Renal cortical epithelial cell (primary cell): ENCODE results near the gene ANXA6. TPM values are rescaled to one million over a fixed set of nuclear protein-coding genes. Genes with fewer than 3 reads are reported as not detected.
A peak's percentile ranks its signal among the peaks of the same experiment; 100 is the strongest.

ENCODE experiments used
- DNase-seq: peaks from one replicate; pipeline ENCODE4 v3.0.0-alpha.2; 2011; ENCODE audit warnings: low read depth
- total RNA-seq: library from RNA; depleted of rRNA; stranded (reverse); fragments of >200 nt; gene quantifications from 2 replicates; pipeline ENCODE4 v1.2.3, GENCODE V29; 2014

Gene ANXA6
- total RNA-seq, 1 donor from 2014 or later = 154 TPM

DNA sequence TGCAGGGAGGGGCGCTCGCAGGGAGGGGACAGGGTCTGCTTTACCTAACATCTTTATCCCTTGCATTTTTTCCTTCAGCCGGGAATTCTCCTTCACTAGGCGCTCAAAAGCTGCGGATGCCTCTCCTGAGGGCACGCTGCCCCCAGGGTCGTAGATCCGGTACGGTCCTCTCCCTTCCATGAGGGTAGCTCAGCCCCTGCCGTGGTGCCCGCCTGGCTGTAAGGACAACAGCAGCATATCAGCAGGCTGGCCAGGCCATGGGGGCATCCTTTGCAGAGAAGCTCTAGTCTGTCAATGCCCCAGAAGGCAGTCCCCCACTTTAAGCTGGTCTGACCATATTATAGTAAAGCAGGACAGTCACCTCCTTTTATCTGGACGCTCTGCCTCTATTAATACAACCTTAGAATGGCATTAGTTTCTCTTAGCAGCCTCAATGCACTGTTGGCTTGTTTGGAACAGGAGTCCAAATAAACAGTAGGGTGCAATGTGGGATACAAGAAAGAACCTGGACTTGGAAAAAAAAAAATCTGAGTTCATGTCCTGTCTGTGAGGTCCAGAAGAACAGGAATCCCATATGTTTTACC lies 92.6 kb downstream of the ANXA6 start:
- no peak for DNase-seq

DNA sequence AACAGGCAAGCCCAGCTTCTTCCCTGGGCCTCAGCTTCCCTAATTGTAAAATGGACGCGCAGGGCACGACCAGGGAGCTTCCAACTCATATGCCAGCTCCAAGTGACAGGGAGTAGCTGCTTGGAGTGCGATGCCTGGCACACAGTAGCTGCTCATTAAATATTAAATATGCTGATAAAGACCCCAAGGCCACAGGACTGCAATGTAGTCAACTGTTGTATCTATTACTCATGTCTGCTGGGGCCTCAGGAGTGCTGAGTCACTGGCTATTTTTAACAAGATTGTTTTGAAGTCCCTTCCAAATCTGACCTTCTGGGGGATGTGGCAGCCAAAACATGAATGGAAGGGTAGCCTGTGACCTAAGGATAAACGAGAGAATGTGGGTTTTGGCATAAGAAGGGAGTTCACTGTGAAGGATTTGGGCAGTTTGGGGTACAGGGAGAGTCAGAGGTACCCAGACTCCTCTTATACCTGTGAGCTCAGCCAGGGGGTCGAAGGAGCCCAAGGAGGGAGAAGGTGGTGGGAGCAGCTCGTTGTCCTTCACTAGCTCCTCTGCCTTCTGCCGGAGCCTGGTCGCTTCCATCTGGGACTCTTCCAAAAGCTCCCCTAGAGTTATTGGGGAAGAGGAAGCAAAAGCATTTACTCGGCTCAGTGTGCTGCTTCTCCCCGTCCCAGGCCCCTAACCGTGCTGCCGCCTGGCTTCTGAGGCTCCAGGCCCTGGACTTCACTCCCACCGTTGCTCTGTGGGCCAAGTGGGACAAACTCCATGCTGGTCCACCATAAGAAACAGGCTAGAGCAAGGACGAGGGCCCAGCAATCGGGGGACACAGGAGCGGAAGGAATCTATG lies 94.2 kb downstream of the ANXA6 start:
- DNase-seq = peak; percentile 92

DNA sequence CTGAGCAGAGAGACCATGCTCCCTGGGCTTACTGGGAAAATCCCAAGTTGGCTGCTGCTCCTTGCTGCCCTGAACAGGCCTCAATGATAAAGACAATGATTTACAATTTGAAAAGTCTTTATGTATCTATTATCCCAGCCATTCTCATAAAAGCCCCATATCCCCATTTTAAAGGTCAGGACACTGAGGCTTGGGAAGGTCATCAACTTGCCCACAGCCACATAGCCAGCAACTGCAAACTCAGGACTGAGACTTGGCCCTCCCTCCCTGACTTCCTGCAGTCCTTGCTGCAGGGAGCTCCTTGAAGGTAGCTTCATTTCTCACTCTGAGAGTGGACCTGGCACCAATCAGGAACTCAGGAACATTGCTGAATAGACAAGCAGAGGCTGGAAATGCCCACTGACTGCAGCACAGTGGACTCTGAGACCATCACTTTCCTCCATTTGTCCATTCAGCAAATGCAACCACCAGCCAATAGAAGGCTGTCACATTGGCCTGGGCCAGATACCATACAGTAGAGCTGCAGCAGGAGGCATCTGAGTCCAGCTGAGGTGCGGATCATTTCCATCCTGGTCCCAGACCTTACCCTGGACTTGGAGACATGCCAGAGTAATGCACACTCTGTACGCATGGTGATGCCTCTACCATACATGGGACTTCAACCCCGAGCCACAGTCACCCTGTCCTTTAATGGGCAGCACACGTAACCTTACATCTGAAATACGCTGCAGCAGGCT lies 95.0 kb downstream of the ANXA6 start:
- DNase-seq = no peak

DNA sequence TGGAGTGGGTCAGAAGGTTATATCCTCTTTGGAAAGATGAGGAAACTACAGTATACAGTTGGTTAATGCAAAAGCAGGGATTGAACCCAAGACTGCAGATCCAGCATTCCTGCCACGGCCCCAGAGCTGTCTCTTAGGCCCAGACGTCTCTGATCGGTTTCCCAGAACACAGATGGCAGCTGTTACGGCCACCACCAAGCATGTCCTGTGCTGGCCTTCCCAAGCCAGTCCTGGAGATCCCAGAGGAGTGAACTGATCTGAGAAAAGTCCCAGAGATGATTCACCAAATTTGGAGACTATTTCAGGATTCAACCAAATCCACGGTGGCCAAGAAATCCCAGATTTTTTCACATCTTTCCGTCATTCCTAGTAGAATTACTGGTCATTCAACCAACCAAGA lies 96.8 kb downstream of the ANXA6 start:
- no peak for DNase-seq

DNA sequence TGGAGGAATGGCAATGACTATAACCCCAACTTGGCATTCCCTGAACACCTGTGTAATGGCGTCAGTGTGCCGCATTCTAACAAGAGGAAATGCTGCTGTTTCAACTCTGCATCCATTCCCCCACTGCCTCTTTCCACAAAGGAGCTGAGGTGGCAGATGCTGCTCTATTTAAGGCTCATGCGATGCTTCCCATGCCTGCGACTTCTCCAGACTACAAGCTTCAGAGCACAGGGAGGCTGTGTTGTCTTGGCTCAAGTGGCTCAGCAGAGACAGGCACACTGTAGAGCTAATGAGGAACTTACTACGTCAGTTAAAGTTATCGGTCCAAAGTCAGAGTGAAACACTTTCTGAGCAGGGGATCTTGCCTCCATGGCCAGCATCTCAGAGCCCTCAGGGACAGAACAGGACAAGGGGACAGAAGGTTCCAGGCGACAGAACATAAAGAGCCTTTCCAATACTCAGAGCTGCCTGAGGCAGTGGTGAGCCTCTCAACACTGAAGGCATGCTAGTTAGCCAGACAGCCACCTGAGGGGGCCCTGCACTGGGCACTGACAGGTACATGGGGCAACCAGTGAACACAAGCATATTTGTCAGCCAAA lies 98.6 kb downstream of the ANXA6 start:
- peak; percentile 74 for DNase-seq

DNA sequence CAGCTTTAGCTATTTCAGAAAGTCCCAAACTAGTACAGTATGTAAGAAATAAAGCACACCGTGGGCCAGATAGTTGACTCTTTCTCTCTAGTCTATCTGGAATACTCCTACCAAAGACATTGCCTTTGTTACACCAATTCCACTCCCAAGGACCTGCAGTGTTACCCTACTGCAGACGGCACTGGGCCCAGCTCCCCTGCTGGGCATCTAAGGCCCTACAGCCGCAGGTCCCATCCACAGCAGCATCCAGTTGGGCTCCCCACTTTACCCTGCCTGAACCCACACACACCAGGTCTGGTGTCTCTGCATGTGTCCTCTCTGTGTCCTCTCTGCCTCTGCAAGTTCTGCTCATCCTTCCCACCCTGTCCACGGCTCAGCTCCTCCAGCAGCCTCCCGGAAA lies 99.3 kb downstream of the ANXA6 start:
- DNase-seq = no peak

DNA sequence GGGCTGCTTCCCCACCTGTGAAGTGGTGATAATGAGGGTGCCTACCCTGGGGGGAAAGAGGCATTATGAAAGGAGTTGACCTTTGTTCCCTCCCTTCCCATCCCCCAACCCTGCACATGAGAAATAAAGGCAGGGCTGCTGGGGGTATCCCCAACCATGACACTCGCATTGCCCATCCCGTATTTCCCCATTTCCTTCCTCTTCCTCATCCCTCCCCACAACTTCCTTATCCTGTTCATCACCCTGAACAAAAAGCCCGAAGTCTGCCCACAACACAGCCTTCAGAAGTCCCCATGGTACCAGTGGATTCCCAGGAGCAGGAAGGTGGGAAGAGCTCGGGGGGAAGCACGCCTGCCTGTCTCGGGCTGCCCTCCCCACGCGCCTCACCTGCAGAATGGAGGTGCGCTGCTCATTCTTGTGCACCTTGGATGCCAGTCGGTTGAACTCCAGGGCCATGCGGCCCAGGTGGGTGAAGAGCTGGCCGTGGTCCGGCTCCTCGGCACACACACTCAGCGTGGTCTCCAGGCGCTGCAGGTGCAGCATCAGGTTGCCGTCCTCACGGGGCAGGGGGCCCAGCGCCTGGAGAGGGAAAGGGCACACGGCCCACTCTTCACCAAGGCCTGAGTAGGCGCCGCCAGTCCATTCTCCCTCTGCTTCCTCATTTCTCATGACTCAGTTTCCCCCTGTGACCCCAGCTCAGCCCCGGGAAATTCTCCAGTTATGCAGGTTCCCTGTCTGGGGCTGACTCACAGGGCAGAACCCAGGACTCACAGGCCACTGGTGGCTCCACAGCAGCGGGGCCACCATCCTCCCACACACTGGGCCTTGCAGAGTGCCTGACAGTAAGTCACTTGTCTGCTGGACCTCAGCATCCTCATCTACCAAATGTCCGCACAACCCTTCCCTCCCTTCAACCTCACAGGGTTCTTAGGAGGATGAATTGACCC lies 100.9 kb downstream of the ANXA6 start:
- no peak for DNase-seq

DNA sequence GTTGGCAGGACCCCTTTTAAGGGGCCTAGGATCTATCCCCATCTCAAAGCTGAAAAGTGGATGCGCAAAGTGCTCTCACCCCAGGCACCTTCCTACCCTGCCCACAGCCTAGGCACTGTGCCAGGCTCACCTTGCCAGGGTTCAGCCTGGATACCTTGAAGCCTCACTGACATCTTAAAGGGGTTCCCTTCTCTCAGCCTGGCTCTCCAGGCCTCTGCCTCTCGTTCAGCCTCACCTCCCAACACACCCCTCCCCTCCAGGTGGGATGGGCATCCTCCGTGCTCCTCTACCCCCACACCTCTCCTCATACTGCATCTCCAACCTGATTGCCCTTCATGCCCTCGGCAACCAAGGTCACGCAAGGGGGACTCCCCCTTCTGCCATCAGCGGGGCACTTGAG lies 102.2 kb downstream of the ANXA6 start:
- no peak for DNase-seq

DNA sequence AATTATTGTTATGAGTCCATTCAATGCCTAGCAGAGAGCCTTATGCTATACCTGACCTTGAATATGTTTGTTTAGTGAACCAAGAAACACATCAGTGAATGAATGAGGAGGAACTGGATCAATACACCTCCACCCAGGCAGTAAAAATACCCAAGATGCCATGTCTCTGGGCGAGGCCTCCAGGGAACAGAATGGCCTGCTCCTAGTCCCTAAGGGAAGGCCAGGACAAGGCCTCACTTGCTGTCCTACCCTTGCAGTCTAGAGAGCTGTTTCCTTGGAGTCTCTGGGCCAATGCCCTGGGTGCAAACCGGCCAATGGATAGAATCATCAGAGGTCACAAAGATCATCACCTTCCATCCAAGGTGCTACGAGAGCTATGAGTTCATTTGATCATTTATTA lies 102.9 kb downstream of the ANXA6 start:
- no peak for DNase-seq

DNA sequence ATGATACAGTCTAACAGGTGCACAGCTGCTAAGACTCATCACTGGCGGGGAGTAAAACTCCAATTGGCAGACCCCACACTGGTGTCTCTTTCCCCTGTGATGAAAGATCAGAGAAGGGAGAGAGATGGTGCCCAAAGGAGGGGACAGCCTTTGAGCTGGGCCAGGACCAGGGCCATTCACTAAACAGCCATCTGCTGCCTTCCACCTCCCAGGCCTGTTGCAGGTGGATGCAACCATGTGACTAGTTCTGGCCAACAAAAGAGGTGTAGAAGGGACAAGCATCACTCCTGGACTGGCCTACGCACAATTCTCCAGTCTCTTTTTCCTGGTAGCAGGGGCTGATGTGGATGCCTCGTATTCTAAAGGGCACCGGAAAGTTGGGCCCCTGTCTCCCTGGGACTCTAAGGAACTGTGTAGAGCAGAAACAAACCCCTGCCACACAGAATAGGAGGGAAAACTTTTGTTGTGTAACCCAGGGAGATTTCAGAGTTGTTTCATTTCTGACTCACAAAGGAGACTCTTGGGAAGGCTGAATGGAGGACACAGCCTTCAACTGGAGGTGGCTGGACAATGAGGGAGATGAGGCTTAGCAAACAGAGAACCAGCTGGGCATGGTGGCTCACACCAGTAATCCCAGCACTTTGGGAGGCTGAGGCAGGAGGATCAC lies 103.7 kb downstream of the ANXA6 start:
- DNase-seq = no peak

DNA sequence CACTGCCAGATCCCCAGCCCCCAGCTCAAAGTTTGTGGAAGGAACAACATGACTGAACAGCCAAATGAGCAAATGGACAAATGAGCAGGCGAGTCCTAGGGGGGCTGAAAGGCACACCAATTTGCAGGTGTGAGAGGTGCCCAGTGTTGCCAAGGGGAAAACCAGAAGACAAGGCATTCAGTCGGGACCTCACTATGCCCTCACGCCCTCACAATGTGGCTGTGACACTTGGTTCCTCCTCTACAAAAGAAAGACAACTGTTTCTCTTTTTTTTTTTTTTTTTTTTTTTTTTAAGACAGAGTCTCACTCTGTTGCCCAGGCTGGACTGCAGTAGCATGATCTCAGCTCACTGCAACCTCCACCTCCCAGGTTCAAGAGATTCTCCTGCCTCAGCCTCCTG lies 104.7 kb downstream of the ANXA6 start:
- DNase-seq = no peak

DNA sequence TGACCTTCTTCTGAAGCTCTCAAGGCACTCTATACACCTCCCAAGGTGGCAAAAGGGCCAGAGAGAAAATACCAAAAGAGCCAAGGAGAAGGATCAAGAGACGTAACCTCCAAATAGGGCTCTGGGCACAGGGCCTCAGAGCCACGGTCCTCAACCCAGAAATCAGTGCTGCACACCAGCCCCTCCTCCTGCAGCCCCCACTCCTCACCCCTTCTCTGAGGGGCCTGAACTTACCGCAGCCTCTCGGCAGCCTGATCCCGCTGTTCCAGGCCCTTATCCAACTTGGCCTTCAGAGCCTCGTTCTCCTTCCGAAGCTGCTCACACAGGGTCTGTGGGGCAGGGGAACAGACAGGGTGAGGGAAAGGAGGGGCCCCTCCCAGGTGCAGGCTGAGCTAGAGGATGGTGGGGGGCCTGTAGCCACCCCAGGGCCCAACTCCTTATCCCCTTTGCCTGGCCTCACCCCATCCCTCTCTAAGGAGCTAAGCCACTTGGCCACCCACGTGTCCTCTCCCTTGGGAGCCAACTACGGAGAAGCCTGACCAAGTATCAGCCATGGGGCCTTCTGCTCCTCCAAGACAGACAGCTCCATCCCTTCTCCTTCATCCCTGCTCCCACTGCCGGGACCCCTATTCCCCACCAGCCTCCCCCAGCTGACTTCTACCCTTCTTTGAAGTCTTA lies 105.5 kb downstream of the ANXA6 start:
- no peak for DNase-seq

DNA sequence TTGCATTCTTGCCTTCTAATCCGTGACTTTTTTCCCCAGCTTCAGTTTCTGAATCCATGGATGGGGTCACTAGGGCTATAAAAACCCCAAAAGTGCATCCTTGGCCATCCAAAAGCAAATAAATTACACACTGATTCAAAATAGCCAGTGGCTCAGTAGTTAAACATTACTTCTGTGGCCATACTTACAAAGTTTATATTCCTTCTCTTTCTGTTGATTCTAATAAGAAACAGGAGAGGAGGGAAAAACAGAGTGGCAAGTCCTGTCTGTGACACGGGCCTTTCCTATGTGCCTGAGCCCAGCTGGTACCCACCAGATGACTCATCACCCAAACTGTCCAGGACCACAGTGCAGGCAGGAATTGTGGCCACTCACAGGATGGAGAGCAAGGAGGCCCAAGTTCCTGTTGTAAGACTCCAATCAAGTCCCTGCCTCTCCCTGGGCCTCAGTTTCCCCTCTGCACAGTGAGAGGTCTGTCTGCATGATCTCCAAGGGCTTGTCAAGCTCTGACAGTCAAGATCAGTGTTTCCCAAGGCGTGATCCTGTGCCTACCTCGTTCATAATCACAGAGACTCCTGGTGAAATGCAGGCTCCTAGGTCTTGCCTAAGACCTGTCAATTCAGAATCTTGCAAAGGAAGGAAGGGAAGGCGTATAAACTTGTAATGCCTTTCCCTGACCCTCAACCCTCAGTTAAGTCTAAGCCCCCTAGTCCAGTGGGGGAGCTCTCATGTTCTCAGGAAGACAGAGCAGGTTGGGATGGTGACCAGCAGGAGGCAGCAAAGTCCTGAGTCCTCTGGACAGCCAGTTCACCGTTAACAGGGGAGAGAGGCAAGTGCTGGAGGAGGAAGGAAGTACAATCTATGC lies 106.3 kb downstream of the ANXA6 start:
- peak; percentile 79 for DNase-seq

Other genes starting within 250 kb of the ANXA6 start
- gene GPX3, start 137.2 kb downstream of the ANXA6 start, total RNA-seq = 5.2 and 102 TPM in 2 replicates
- gene TNIP1, start 76.7 kb downstream of the ANXA6 start, total RNA-seq = 402 and 506 TPM in 2 replicates
- 1.1 and 1.6 TPM in 2 replicates for gene CCDC69, start 66.3 kb upstream of the ANXA6 start, total RNA-seq
- gene GM2A, start 95.4 kb upstream of the ANXA6 start, total RNA-seq = 17.4 and 17.9 TPM in 2 replicates
- not detected in 2 replicates for gene SLC36A3, start 146.0 kb upstream of the ANXA6 start, total RNA-seq
- 0.89 TPM in 1 of 2 replicates, not detected in the other for gene SLC36A2, start 189.8 kb upstream of the ANXA6 start, total RNA-seq